Kidney (tissue), 14 donors: ENCODE data around the gene CDK5RAP2. TPM values are rescaled to one million over a fixed set of nuclear protein-coding genes. Genes with fewer than 3 reads are reported as not detected.

ENCODE experiments used
- DNase-seq, 5 donors: peaks; one replicate each; pipeline ENCODE4 v3.0.0-alpha.2; 2013 to 2020
- FAIRE-seq: peaks from 2 replicates; lab custom pipeline; 2012; peaks lifted over from hg19 to GRCh38; lab: Jason Lieb, UNC
- H3K27ac ChIP-seq, 2 donors: one replicate each; pipeline ENCODE4 v1.7.0; 2013; ENCODE audit warnings: low read depth in 2 of 2, low read length in 2 of 2, inconsistent platforms in 1 of 2
- H3K27me3 ChIP-seq: one replicate; pipeline ENCODE4 v1.7.1; 2013; ENCODE audit warnings: low read length, inconsistent platforms; ENCODE audit not compliant: control insufficient read depth, insufficient read depth
- H3K36me3 ChIP-seq, 3 donors: one replicate each; pipeline versions ENCODE4 v1.7.0 to v1.7.1; 2013; ENCODE audit warnings: low read length in 3 of 3, control low read depth in 1 of 3, inconsistent platforms in 1 of 3; ENCODE audit not compliant: insufficient read depth in 3 of 3, control insufficient read depth in 2 of 3
- H3K4me1 ChIP-seq, 3 donors: one replicate each; pipeline versions ENCODE4 v1.7.0 to v1.7.1; 2013; ENCODE audit warnings: low read length in 3 of 3, inconsistent platforms in 1 of 3, low read depth in 1 of 3; ENCODE audit not compliant: control insufficient read depth in 2 of 3, insufficient read depth in 2 of 3
- H3K4me3 ChIP-seq, 3 donors: one replicate each; pipeline versions ENCODE4 v1.7.0 to v1.8.1; 2013; ENCODE audit warnings: low read length in 3 of 3, control low read depth in 1 of 3, inconsistent platforms in 1 of 3
- H3K9ac ChIP-seq, 3 donors: one replicate each; pipeline versions ENCODE4 v1.7.0 to v1.7.1; 2013; ENCODE audit warnings: low read length in 3 of 3, control low read depth in 1 of 3, inconsistent platforms in 1 of 3
- H3K9me3 ChIP-seq, 3 donors: one replicate each; pipeline versions ENCODE4 v1.7.0 to v1.7.1; 2013; ENCODE audit warnings: low read length in 3 of 3, control low read depth in 1 of 3, inconsistent platforms in 1 of 3; ENCODE audit not compliant: control insufficient read depth in 2 of 3, insufficient read depth in 1 of 3
- intact Hi-C: fragments of 100-400 bp; cut with DNase I; formaldehyde crosslinking; loops from one replicate; pipeline ENCODE4 v1.11.1; 2022
- polyA plus RNA-seq: library from polyadenylated mRNA; stranded (reverse); fragments of 350-450 nt; fragmentation: Illumina TruSeq; extraction: RNeasy Lipid Tissue Mini Kit (QIAGEN cat#74804); gene quantifications from one replicate; pipeline ENCODE4 v1.2.3, GENCODE V29; 2014; ENCODE audit warnings: low read depth, low replicate concordance; ENCODE audit not compliant: insufficient read depth
- total RNA-seq: library from RNA; stranded (reverse); fragmentation: NEBNext Ultra II Directional; extraction: Animal tissue kit (Norgen Biotek cat#: 25700); gene quantifications from one replicate; pipeline ENCODE4 v1.2.1, GENCODE V29; 2021
- TF ChIP-seq, protein P1 (sequence below): IDR thresholded peaks from 3 replicates; pipeline ENCODE4 v1.5.1; 2012; ENCODE audit warnings: mild to moderate bottlenecking, moderate library complexity, borderline replicate concordance; ENCODE audit not compliant: insufficient read depth; ENCODE audit errors: extremely low read depth
- donor health status: control.
- donor health status: control.
- donor health status: control.
- donor health status: control.
- donor health status: control.
- donor health status: DM: yes; HTN: yes; CAD: no.
- donor health status: Normal renal cell carcinoma (clear cell type).

CDK5RAP2 gene
- total and polyA plus RNA-seq, 2 donors from 2014 or later, result 20.9 to 35.3 TPM

DNA sequence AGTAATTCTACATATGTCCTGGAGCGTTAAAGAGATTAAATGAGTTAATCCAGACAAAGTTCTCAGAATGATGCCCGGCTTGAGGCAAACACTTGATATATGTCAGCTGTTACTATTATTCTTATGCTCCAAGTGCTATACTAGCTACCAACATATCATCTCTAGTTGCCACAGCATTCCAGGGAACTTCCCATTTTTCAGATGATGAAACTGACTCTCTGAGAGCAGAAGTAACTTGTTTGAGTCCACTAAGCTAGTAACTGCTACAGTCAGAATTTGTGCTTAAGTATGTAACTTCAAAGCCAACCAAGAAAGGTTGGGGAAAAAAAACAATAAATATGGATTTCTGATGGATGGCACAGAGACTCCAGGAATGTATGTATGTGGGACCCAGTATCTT lies 98.1 kb downstream of the CDK5RAP2 start:
- intact Hi-C loops, result no loop called here

DNA sequence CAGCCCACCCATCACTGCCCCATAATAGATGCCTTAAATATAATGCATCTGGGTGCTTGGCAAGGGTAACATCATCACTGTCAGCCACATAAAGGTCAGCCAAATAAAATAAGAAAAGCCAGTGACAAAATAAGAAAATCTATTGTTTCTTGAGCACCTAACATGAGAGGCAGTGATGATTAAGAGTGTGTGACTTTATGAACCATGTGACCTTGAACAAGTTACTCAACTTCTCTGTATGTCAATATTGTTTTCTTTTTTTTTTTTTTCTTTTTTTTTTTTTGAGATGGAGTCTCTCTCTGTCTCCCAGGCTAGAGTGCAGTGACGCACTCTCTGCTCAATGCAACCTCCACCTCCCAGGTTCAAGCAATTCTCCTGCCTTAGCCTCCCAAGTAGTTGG lies 98.7 kb downstream of the CDK5RAP2 start:
- no peak for FAIRE-seq

More for the DNA sequence above, 98.1 kb downstream of the CDK5RAP2 start:
- Histone ChIP-seq H3K4me3 (no peak overlapping the region), H3K36me3 (peaks cover 0 to 13% (median 3%) of the 10 kb centered on the region in 3 donors), H3K27ac (no peak overlapping the region), H3K27me3 (no peaks in the 10 kb centered on the region), H3K4me1 (no peaks in the 10 kb centered on the region), H3K9ac (no peak overlapping the region), H3K9me3 (no peaks in the 10 kb centered on the region)
- TF ChIP-seq, protein P1, sequence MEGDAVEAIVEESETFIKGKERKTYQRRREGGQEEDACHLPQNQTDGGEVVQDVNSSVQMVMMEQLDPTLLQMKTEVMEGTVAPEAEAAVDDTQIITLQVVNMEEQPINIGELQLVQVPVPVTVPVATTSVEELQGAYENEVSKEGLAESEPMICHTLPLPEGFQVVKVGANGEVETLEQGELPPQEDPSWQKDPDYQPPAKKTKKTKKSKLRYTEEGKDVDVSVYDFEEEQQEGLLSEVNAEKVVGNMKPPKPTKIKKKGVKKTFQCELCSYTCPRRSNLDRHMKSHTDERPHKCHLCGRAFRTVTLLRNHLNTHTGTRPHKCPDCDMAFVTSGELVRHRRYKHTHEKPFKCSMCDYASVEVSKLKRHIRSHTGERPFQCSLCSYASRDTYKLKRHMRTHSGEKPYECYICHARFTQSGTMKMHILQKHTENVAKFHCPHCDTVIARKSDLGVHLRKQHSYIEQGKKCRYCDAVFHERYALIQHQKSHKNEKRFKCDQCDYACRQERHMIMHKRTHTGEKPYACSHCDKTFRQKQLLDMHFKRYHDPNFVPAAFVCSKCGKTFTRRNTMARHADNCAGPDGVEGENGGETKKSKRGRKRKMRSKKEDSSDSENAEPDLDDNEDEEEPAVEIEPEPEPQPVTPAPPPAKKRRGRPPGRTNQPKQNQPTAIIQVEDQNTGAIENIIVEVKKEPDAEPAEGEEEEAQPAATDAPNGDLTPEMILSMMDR, result no peak
- DNase-seq (no peak), FAIRE-seq (no peak)

DNA sequence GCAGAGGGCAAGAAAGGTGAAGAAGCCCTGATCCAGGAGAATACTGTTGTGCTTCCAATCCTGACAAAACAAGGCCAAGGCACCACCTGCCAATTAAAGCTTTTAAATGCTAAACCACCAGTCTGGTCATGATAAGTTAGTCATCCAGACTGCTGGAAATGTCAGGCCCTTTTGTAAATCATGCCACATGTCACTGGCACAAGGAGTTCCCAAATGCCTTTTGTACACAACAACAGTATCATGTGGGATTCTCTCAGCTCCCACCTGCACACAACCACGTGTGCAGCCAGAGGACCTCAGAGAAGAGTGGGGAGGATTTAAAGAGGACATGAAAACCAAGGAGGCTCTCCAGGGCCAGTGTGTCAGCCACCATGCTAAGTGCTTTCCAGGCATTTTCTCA lies 99.3 kb downstream of the CDK5RAP2 start:
- no peak overlapping the region for H3K4me3 ChIP-seq
- TF ChIP-seq, protein P1, result no peak
- no peaks in the 10 kb centered on the region for H3K27me3 ChIP-seq
- no peaks in the 10 kb centered on the region for H3K9me3 ChIP-seq
- no peak overlapping the region for H3K9ac ChIP-seq
- no peak overlapping the region for H3K27ac ChIP-seq
- H3K36me3 ChIP-seq, result peaks cover 0 to 9% (median 0%) of the 10 kb centered on the region in 3 donors
- no peak for FAIRE-seq
- intact Hi-C loops, result no loop called here
- DNase-seq, result no peak
- H3K4me1 ChIP-seq, result no peaks in the 10 kb centered on the region

More for the DNA sequence above, 98.7 kb downstream of the CDK5RAP2 start:
- Histone ChIP-seq H3K36me3 (peaks cover 0 to 9% (median 0%) of the 10 kb centered on the region in 3 donors), H3K4me3 (no peak overlapping the region), H3K27ac (no peak overlapping the region), H3K27me3 (no peaks in the 10 kb centered on the region), H3K9me3 (no peaks in the 10 kb centered on the region), H3K9ac (no peak overlapping the region), H3K4me1 (no peaks in the 10 kb centered on the region)
- DNase-seq, result no peak
- intact Hi-C loops, result no loop called here
- TF ChIP-seq, protein P1, result no peak

DNA sequence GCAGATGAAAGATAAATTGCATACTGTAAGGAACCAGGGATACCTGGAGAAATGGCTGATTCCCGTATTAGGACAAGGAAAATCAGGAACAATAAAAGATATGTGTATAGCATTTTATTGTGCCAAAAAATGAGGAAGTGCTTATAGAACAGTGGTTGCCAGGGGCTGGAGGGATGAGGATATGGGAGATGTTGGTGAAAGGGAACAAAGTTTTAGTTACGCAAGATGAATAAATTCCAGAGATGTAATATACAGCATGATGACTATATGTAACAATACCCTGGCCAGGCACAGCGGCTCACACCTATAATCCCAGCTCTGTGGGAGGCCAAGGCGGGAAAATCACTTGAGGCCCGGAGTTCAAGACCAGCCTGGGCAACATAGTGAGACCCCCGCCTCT lies 101.8 kb downstream of the CDK5RAP2 start:
- intact Hi-C loops, result no loop called here
- no peaks in the 10 kb centered on the region for H3K4me1 ChIP-seq
- no peaks in the 10 kb centered on the region for H3K9me3 ChIP-seq
- no peak for FAIRE-seq
- H3K27me3 ChIP-seq, result no peaks in the 10 kb centered on the region
- no peak for DNase-seq
- no peak overlapping the region for H3K27ac ChIP-seq
- H3K4me3 ChIP-seq, result no peak overlapping the region
- H3K9ac ChIP-seq, result no peak overlapping the region
- H3K36me3 ChIP-seq, result peaks cover 0 to 10% (median 5%) of the 10 kb centered on the region in 3 donors
- TF ChIP-seq, protein P1, result no peak
